ENCODE measurements around the gene PAFAH2.

Gene PAFAH2

GRCh38 chr1:26041401-26041800 lies 43.5 kb upstream of the PAFAH2 start:
- Histone ChIP-seq H4K20me1 (ENCODE audit: insufficient read depth, low read length) (no peaks in the 10 kb centered on the region), H3K9ac (ENCODE audit: low read length) (no peak overlapping the region), H3K27me3 (ENCODE audit: low read depth, low read length) (no peaks in the 10 kb centered on the region), H3K36me3 (replicated peaks; ENCODE audit: low read depth, low read length) (no peaks in the 10 kb centered on the region), H3K4me2 (ENCODE audit: low read length) (no peak overlapping the region), H3K27ac (ENCODE audit: low read length) (no peak overlapping the region), H3K4me3 (ENCODE audit: low read length) (no peak overlapping the region), H3K79me2 (ENCODE audit: low read length) (no peaks in the 10 kb centered on the region), H3K4me1 (ENCODE audit: low read length) (no peaks in the 10 kb centered on the region), H2AFZ (ENCODE audit: low read depth, low read length) (no peak overlapping the region), H3K9me3 (ENCODE audit: insufficient read depth, low read length) (no peaks in the 10 kb centered on the region)
- TF ChIP-seq EZH2phosphoT487 (IDR thresholded peaks at IDR 0.05; ENCODE audit: low read depth), result no peak
- no peak for TF ChIP-seq CTCF (IDR thresholded peaks at IDR 0.05; ENCODE audit: low read depth, low read length)

- no peaks in the 10 kb centered on the region for H3K36me3 ChIP-seq (replicated peaks; ENCODE audit: low read depth, low read length)
- no peaks in the 10 kb centered on the region for H4K20me1 ChIP-seq (ENCODE audit: insufficient read depth, low read length)
- no peak overlapping the region for H3K9ac ChIP-seq (ENCODE audit: low read length)
- no peak overlapping the region for H3K27ac ChIP-seq (ENCODE audit: low read length)
- H3K4me3 ChIP-seq (ENCODE audit: low read length), result no peak overlapping the region
- no peak for TF ChIP-seq EZH2phosphoT487 (IDR thresholded peaks at IDR 0.05; ENCODE audit: low read depth)
- TF ChIP-seq CTCF (IDR thresholded peaks at IDR 0.05; ENCODE audit: low read depth, low read length), result no peak
- H3K4me2 ChIP-seq (ENCODE audit: low read length), result no peak overlapping the region
- no peaks in the 10 kb centered on the region for H3K27me3 ChIP-seq (ENCODE audit: low read depth, low read length)
- no peaks in the 10 kb centered on the region for H3K79me2 ChIP-seq (ENCODE audit: low read length)
- no peaks in the 10 kb centered on the region for H3K9me3 ChIP-seq (ENCODE audit: insufficient read depth, low read length)
- no peaks in the 10 kb centered on the region for H3K4me1 ChIP-seq (ENCODE audit: low read length)
- no peak overlapping the region for H2AFZ ChIP-seq (ENCODE audit: low read depth, low read length)
Observed at GRCh38 chr1:26038904-26039303, 41.0 kb upstream of the PAFAH2 start.

- H3K4me2 ChIP-seq (ENCODE audit: low read length), result no peak overlapping the region
- H3K79me2 ChIP-seq (ENCODE audit: low read length), result no peaks in the 10 kb centered on the region
- H3K4me1 ChIP-seq (ENCODE audit: low read length), result no peaks in the 10 kb centered on the region
- no peak overlapping the region for H3K9ac ChIP-seq (ENCODE audit: low read length)
- H4K20me1 ChIP-seq (ENCODE audit: insufficient read depth, low read length), result no peaks in the 10 kb centered on the region
- no peak overlapping the region for H2AFZ ChIP-seq (ENCODE audit: low read depth, low read length)
- H3K4me3 ChIP-seq (ENCODE audit: low read length), result no peak overlapping the region
- H3K27ac ChIP-seq (ENCODE audit: low read length), result no peak overlapping the region
- no peaks in the 10 kb centered on the region for H3K36me3 ChIP-seq (replicated peaks; ENCODE audit: low read depth, low read length)
- TF ChIP-seq EZH2phosphoT487 (IDR thresholded peaks at IDR 0.05; ENCODE audit: low read depth) (no peak), CTCF (IDR thresholded peaks at IDR 0.05; ENCODE audit: low read depth, low read length) (no peak)
- H3K9me3 ChIP-seq (ENCODE audit: insufficient read depth, low read length), result no peaks in the 10 kb centered on the region
- no peaks in the 10 kb centered on the region for H3K27me3 ChIP-seq (ENCODE audit: low read depth, low read length)
Observed at GRCh38 chr1:26038477-26038876, 40.6 kb upstream of the PAFAH2 start.

GRCh38 chr1:26037904-26038303 lies 40.0 kb upstream of the PAFAH2 start:
- H3K27me3 ChIP-seq (ENCODE audit: low read depth, low read length), result no peaks in the 10 kb centered on the region
- H3K9me3 ChIP-seq (ENCODE audit: insufficient read depth, low read length), result no peaks in the 10 kb centered on the region
- H2AFZ ChIP-seq (ENCODE audit: low read depth, low read length), result no peak overlapping the region
- H4K20me1 ChIP-seq (ENCODE audit: insufficient read depth, low read length), result no peaks in the 10 kb centered on the region
- no peak overlapping the region for H3K27ac ChIP-seq (ENCODE audit: low read length)
- no peak overlapping the region for H3K9ac ChIP-seq (ENCODE audit: low read length)
- TF ChIP-seq EZH2phosphoT487 (IDR thresholded peaks at IDR 0.05; ENCODE audit: low read depth) (no peak), CTCF (IDR thresholded peaks at IDR 0.05; ENCODE audit: low read depth, low read length) (no peak)
- H3K4me2 ChIP-seq (ENCODE audit: low read length), result no peak overlapping the region
- no peaks in the 10 kb centered on the region for H3K36me3 ChIP-seq (replicated peaks; ENCODE audit: low read depth, low read length)
- no peak overlapping the region for H3K4me3 ChIP-seq (ENCODE audit: low read length)
- H3K4me1 ChIP-seq (ENCODE audit: low read length), result no peaks in the 10 kb centered on the region
- H3K79me2 ChIP-seq (ENCODE audit: low read length), result no peaks in the 10 kb centered on the region
